ENCODE results near the gene PRR33. TPM values are rescaled to one million over a fixed set of nuclear protein-coding genes. Genes with fewer than 3 reads are reported as not detected.

PRR33 gene
- total and polyA plus RNA-seq, 9 of the 15 experiments (the other 6 are each of a cell fraction or from before 2014, with no cell fraction given), result not detected

DNA sequence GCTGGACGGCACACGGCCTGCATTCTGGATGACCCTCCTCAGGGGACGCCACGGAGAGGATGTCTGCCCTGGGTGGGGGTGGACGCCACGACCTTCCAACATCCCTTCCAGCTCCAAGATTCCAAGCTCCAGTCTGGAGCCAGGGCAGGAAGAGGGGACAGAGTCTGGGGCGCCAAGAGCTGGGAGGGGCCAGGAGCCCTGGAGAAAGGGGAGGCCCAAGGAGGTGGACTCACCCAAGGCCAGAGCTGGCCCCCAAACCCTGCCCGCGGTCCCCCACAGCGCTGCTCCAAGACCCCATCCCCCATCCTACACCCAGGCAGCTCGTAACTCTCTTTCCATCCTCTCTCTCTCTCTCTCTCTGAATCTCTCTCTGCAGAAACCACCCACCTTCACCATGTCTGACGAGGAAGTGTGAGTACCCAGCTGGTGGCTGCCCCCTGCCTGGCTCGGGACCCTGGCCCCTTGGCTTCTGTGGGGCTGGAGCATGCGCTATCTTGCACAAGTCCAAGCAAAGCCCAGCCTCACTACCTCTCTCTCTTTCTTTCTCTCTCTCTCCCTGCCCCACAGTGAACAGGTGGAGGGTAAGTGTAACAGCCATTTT is 30.9 kb upstream of the PRR33 start:
- peaks cover 7% of the 10 kb centered on the region; the same call in 1 of the 2 replicates for H4K20me1 ChIP-seq (replicated peaks; ENCODE audit: control insufficient read depth, insufficient read depth, low read length)
- no peaks in the 10 kb centered on the region for H3K36me3 ChIP-seq (ENCODE audit: control insufficient read depth, insufficient read depth, low read length)
- DNase-seq (ENCODE audit: extremely low read depth in 1 of 4, low spot score in 3 of 4) (no peak), FAIRE-seq (no peak), ATAC-seq (no peak)
- no peak overlapping the region for H3K4me2 ChIP-seq (ENCODE audit: insufficient read depth, low read length)
- H3K4me3 ChIP-seq, result no peak overlapping the region
- in situ Hi-C loops (cut with MboI) (no loop called here), intact Hi-C loops (cut with micrococcal nuclease) (no loop called here)
- 4% methylated on average over 11 of the region's 14 CpGs for WGBS (ENCODE audit: insufficient coverage, low coverage, missing lambda C conversion rate)
- no TSS peak for BruUV-seq (replicated peaks)
- peaks cover 15 to 76% of the 10 kb centered on the region in 2 experiments; a peak in 4 of 5 replicates for H3K27me3 ChIP-seq (ENCODE audit: control insufficient read depth in 2 of 2, insufficient read depth in 2 of 2, low read length in 2 of 2)
- H3K27ac ChIP-seq (ENCODE audit: extremely low read depth, low read depth, low read length), result no peak overlapping the region
- ChIA-PET POLR2A (interaction anchor here (0.5 kb wide), 1 partner anchor 35 kb away, joined by 3 read pairs; no protein-coding TSS in a partner anchor), CTCF (ENCODE audit: low intra/inter-chr PET ratio) (no interaction called here)
- no peak overlapping the region for H3K9ac ChIP-seq (ENCODE audit: insufficient read depth in 1 of 2, low read depth in 2 of 2, low read length in 2 of 2)
- no peaks in the 10 kb centered on the region for H3K79me2 ChIP-seq (ENCODE audit: control insufficient read depth, insufficient read depth, low read length)
- H3K9me1 ChIP-seq (ENCODE audit: control insufficient read depth, insufficient read depth, low read length), result no peaks in the 10 kb centered on the region
- TF ChIP-seq NRF1 (conservative IDR thresholded peaks at IDR 0.05 in 1 of 2, IDR thresholded peaks at IDR 0.05 in 1 of 2), result peak; percentile 54 to 63
- TF ChIP-seq CBFB (CRISPR knock-in tag; IDR thresholded peaks at IDR 0.05), result no peak
- TF ChIP-seq, protein P1, sequence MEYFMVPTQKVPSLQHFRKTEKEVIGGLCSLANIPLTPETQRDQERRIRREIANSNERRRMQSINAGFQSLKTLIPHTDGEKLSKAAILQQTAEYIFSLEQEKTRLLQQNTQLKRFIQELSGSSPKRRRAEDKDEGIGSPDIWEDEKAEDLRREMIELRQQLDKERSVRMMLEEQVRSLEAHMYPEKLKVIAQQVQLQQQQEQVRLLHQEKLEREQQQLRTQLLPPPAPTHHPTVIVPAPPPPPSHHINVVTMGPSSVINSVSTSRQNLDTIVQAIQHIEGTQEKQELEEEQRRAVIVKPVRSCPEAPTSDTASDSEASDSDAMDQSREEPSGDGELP (CRISPR knock-in tag; IDR thresholded peaks at IDR 0.05; ENCODE audit: borderline replicate concordance), result peak; percentile 19; the same call in 1 of the 2 replicates
- H3K4me1 ChIP-seq (replicated peaks in 1 of 2; ENCODE audit: control insufficient read depth in 2 of 2, insufficient read depth in 2 of 2, low read length in 2 of 2), result peaks cover 0 to 49% of the 10 kb centered on the region in 2 experiments; a peak in 2 of 5 replicates
- no peak overlapping the region for H2AFZ ChIP-seq (ENCODE audit: low read depth, low read length)
- H3K9me3 ChIP-seq (replicated peaks; ENCODE audit: control insufficient read depth, insufficient read depth, low read depth, low read length), result no peaks in the 10 kb centered on the region

All from K562 (cell line).